ENCODE measurements around the gene KLHL21. TPM values are rescaled to one million over a fixed set of nuclear protein-coding genes. Genes with fewer than 3 reads are reported as not detected.

Gene KLHL21
- total and polyA plus RNA-seq, 2 of the 4 experiments (the other 2 are of a cell fraction): 12.0 to 36.7 TPM

DNA sequence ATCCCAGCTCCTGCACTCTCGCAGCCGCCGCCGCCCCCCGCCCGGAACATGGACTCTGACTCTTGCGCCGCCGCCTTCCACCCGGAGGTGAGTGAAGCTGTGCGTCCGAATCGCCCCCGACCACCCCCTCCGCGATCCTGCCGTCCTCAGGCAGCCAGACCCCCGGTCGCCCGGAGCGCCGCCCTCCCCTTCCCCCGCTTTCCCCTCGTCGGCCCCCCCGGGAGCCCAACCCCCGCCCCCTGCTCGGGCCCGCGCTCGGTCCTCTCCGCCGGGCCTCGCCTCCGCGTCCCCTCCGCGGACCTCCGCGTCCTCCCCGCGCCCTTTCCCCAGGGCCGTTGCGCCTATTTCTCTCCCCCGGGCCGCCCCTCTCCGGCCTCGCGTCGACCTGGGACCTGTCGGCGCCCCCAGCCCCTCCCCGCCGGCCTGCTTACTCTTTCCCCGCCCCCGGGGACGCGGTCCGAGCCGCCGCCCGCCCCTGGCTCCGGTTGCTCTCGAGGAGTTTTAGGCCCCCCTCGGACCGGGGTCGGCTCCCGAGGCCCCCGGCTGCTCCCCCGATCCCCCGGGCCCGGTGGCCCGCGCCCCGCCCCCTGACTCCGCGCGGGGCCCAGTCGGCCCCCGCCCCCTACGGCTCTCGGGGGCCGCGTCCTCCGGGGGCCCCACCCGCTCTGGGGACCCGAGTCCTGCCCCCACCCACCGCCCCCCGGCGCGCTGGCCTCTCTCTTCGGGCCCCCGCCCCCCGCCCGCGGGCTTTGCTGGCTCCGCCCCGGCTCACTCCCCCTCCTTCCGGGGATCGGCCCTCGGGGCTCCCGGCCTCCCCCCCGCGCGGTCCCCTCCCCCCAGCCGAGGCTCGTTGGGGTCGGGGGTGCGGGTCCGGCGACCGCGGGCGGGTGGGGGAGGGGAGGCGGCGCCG lies 11.6 kb upstream of the KLHL21 start:
- no peak for TF ChIP-seq NFE2L2 (IDR thresholded peaks at IDR 0.05; ENCODE audit: low read depth, low read length)
- TF ChIP-seq RCOR1 (IDR thresholded peaks at IDR 0.05; ENCODE audit: insufficient replicate concordance, low read length): no peak
- TF ChIP-seq BHLHE40 (IDR thresholded peaks at IDR 0.05; ENCODE audit: low read depth, low read length): no peak
- TF ChIP-seq CTCF (conservative IDR thresholded peaks at IDR 0.05; ENCODE audit: low read depth, low read length): no peak
- peak; percentile 68 for TF ChIP-seq MAZ (IDR thresholded peaks at IDR 0.05; ENCODE audit: borderline replicate concordance, low read depth, low read length)
- Histone ChIP-seq H2AFZ (replicated peaks; ENCODE audit: low read length, poor library complexity) (peak overlapping the region; percentile 91), H4K91ac (ENCODE audit: insufficient read depth, low read depth, low read length) (no peak overlapping the region; the same call in 1 of the 2 replicates), H2BK5ac (ENCODE audit: low read depth, low read length, poor library complexity, severe bottlenecking) (peak overlapping the region; percentile 87), H3K23ac (ENCODE audit: low read depth, low read length) (no peak overlapping the region), H2AK5ac (ENCODE audit: low read depth, low read length) (0 out of 2 replicates have a peak overlapping the region, but pooled peaks have one; percentile 17), H4K20me1 (ENCODE audit: insufficient read depth, low read length) (peaks cover 30% of the 10 kb centered on the region), H2BK15ac (ENCODE audit: low read depth, low read length) (no peak overlapping the region), H3K56ac (ENCODE audit: extremely low read depth, insufficient read depth, low read length) (peak overlapping the region; percentile 10; the same call in 1 of the 2 replicates), H3K14ac (replicated peaks; ENCODE audit: low read depth, low read length) (no peak overlapping the region), H3K9me1 (ENCODE audit: insufficient read depth, low read length) (no peaks in the 10 kb centered on the region; the same call in 1 of the 2 replicates), H3K4me2 (ENCODE audit: low read depth, low read length) (no peak overlapping the region), H3K18ac (ENCODE audit: low read depth, low read length) (no peak overlapping the region; the same call in 1 of the 2 replicates), H4K5ac (ENCODE audit: low read depth, low read length) (no peak overlapping the region), H2AK9ac (replicated peaks; ENCODE audit: low read depth, low read length, poor library complexity) (peak overlapping the region; percentile 99), H3K79me1 (ENCODE audit: low read depth in 1 of 2, low read length in 2 of 2) (peaks cover 20 to 48% of the 10 kb centered on the region in 2 experiments), H2BK20ac (ENCODE audit: low read depth, low read length) (no peak overlapping the region), H3K27ac (ENCODE audit: insufficient read depth, low read length) (peak overlapping the region; percentile 93), H4K8ac (ENCODE audit: low read depth in 2 of 2, low read length in 2 of 2) (no peak overlapping the region), H3K36me3 (ENCODE audit: control insufficient read depth, insufficient read depth, low read length) (peaks cover 10% of the 10 kb centered on the region), H3K4me1 (ENCODE audit: control insufficient read depth, insufficient read depth, low read length) (peaks cover 5% of the 10 kb centered on the region), H3K27me3 (ENCODE audit: control insufficient read depth, insufficient read depth, low read length) (no peaks in the 10 kb centered on the region), H2BK120ac (ENCODE audit: low read depth, low read length) (no peak overlapping the region), H3K9me3 (ENCODE audit: control insufficient read depth, insufficient read depth, low read length) (no peaks in the 10 kb centered on the region), H3K4me3 (ENCODE audit: insufficient read depth, low read depth, low read length) (peak overlapping the region; percentile 97), H3K9ac (ENCODE audit: low read depth, low read length) (peak overlapping the region; percentile 86), H3K4ac (ENCODE audit: low read depth, low read length) (no peak overlapping the region; the same call in 1 of the 2 replicates)
- BruUV-seq (replicated peaks): no TSS peak
- intact Hi-C loops (cut with micrococcal nuclease): no loop called here
- POLR2A ChIA-PET (ENCODE audit: unreplicated experiment): no interaction called here
- in situ Hi-C loops (cut with MboI; ENCODE audit: low sequenced_read_pairs): no loop called here
- dilution Hi-C loops (cut with HindIII; ENCODE audit: low sequenced_read_pairs, unreplicated experiment): no loop called here
- DNase-seq: peak; percentile 21
- 1% methylated on average over 25 of the region's 117 CpGs; no CpG with 5 or more reads in 1 of the 2 experiments for WGBS, 2 experiments (ENCODE audit: extremely low coverage in 2 of 2, insufficient read length in 1 of 2)
- CTCF ChIA-PET: no interaction called here
- peak; percentile 33 for ATAC-seq (ENCODE audit: low read depth)
